ENCODE results near the gene ZNF358. TPM values are rescaled to one million over a fixed set of nuclear protein-coding genes. Genes with fewer than 3 reads are reported as not detected.

ZNF358 gene
- total and polyA plus RNA-seq, 2 of the 13 experiments (the other 11 are each of a cell fraction or from before 2014, with no cell fraction given) = 9.1 to 37.0 TPM

GRCh38 chr19:7500811-7501450, 15.0 kb upstream of the ZNF358 start (continued):
- TF ChIP-seq TCF7L2 (IDR thresholded peaks at IDR 0.05; ENCODE audit: low read depth, low read length) (no peak), ADNP (CRISPR knock-in tag; IDR thresholded peaks at IDR 0.05) (no peak), CENPBD1 (CRISPR knock-in tag; IDR thresholded peaks at IDR 0.05; ENCODE audit: borderline replicate concordance, low read depth) (no peak), IRX3 (CRISPR knock-in tag; IDR thresholded peaks at IDR 0.05; ENCODE audit: borderline replicate concordance, low read depth) (peak; percentile 90), PCBP2 (optimal IDR thresholded peaks at IDR 0.05; ENCODE audit: low read depth, low read length, poor library complexity, severe bottlenecking) (no peak), SMC3 (IDR thresholded peaks at IDR 0.05; ENCODE audit: low read length) (no peak), WIZ (CRISPR knock-in tag; IDR thresholded peaks at IDR 0.05) (0 out of 2 replicates have a peak, but pooled peaks have one; percentile 59), AKNA (CRISPR knock-in tag; IDR thresholded peaks at IDR 0.05; ENCODE audit: borderline replicate concordance) (no peak), NRL (CRISPR knock-in tag; IDR thresholded peaks at IDR 0.05; ENCODE audit: borderline replicate concordance) (peak; percentile 71; the same call in 1 of the 2 replicates), PHF21A (CRISPR knock-in tag; IDR thresholded peaks at IDR 0.05) (no peak), RERE (CRISPR knock-in tag; IDR thresholded peaks at IDR 0.05; ENCODE audit: low read depth) (no peak), CBX2 (IDR thresholded peaks at IDR 0.05; ENCODE audit: low read depth, low read length) (no peak), CBX2 (CRISPR knock-in tag; IDR thresholded peaks at IDR 0.05; ENCODE audit: low read depth) (no peak), CEBPZ (IDR thresholded peaks at IDR 0.05; ENCODE audit: low read length) (no peak), POLR2G (IDR thresholded peaks at IDR 0.05; ENCODE audit: low read depth, low read length) (no peak)

All from HepG2 (cell line).